GM13977 (cell line): Measurements from ENCODE around the gene WDFY4.

Source experiments
- DNase-seq: peaks from one replicate; pipeline ENCODE4 v3.0.0; 2012; ENCODE audit warnings: low spot score
- CTCF ChIP-seq: IDR thresholded peaks from 2 replicates; pipeline ENCODE4 v1.5.1; 2012; ENCODE audit warnings: mild to moderate bottlenecking, control low read depth; ENCODE audit not compliant: insufficient read depth; ENCODE audit errors: extremely low read depth, missing control alignments
- in situ Hi-C: fragments of 300-500 bp; cut with MboI; formaldehyde crosslinking; loops from one replicate; pipeline ENCODE4 v1.12.0; 2022; ENCODE audit warnings: low sequenced_read_pairs, low pct_unique_long_range_greater_than_20kb, mixed read lengths, inconsistent platforms; ENCODE audit not compliant: unreplicated experiment

The WDFY4 gene

GRCh38 chr10:48791267-48791928 lies 106.7 kb downstream of the WDFY4 start:
- no peak for TF ChIP-seq CTCF
- DNase-seq: no peak
- in situ Hi-C loops: no loop called here

GRCh38 chr10:48792121-48792520 lies 107.4 kb downstream of the WDFY4 start:
- in situ Hi-C loops: no loop called here
- no peak for TF ChIP-seq CTCF
- DNase-seq: no peak

- no peak for TF ChIP-seq CTCF
- no peak for DNase-seq
- in situ Hi-C loops: no loop called here
These were observed 108.0 kb downstream of the WDFY4 start for GRCh38 chr10:48792687-48793096.

- in situ Hi-C loops: no loop called here
- no peak for TF ChIP-seq CTCF
- no peak for DNase-seq
These were observed 109.4 kb downstream of the WDFY4 start for GRCh38 chr10:48794074-48794473.

- DNase-seq: no peak
- no peak for TF ChIP-seq CTCF
- in situ Hi-C loops: no loop called here
These were observed 112.1 kb downstream of the WDFY4 start for GRCh38 chr10:48796713-48797245.

- TF ChIP-seq CTCF: no peak
- no peak for DNase-seq
- in situ Hi-C loops: no loop called here
These were observed 113.2 kb downstream of the WDFY4 start for GRCh38 chr10:48797830-48798229.
